K562 (cell line): ENCODE measurements around the gene ADAT3. TPM values are rescaled to one million over a fixed set of nuclear protein-coding genes. Genes with fewer than 3 reads are reported as not detected.

Experiments
- CHD2 ChIP-seq: IDR thresholded peaks from 2 replicates; pipeline ENCODE4 v1.6.1; 2011; ENCODE audit warnings: low read depth, low read length
- CTCF ChIP-seq, 3 experiments: IDR thresholded peaks in 2 of 3; conservative IDR thresholded peaks in 1 of 3; 2 replicates each; pipeline ENCODE4 v1.5.1; 2011 to 2012; ENCODE audit warnings: low read length in 3 of 3, mild to moderate bottlenecking in 3 of 3, control low read depth in 2 of 3, improper control_type of control experiment in 1 of 3, inconsistent platforms in 1 of 3, low read depth in 1 of 3, mixed read lengths in 1 of 3, moderate library complexity in 1 of 3; ENCODE audit not compliant: insufficient read depth in 2 of 3
- ESRRA ChIP-seq: fragments of 450-650 bp; IDR thresholded peaks from 2 replicates; pipeline ENCODE4 v1.6.1; 2014; ENCODE audit warnings: low read depth, mild to moderate bottlenecking, moderate library complexity, borderline replicate concordance
- HIVEP1 ChIP-seq: fragments of 250-450 bp; sonication (Bioruptor Pico); IDR thresholded peaks from 2 replicates; pipeline ENCODE4 v1.4.0; 2020; ENCODE audit warnings: mild to moderate bottlenecking
- NRF1 ChIP-seq, 2 experiments: fragments of 450-650 bp; IDR thresholded peaks in 1 of 2; conservative IDR thresholded peaks in 1 of 2; 2 replicates each; pipeline ENCODE4 v1.6.1; 2014; ENCODE audit warnings: mild to moderate bottlenecking in 2 of 2
- PHF21A ChIP-seq: fragments of 450-650 bp; IDR thresholded peaks from 2 replicates; pipeline ENCODE4 v1.6.1; 2017; ENCODE audit warnings: low read depth, borderline replicate concordance
- RBBP5 ChIP-seq: fragments of 200-600 bp; sonication (generic); IDR thresholded peaks from 2 replicates; pipeline ENCODE4 v1.6.1; 2012; ENCODE audit warnings: borderline replicate concordance, mild to moderate bottlenecking, low read length, control low read depth, inconsistent platforms; ENCODE audit not compliant: insufficient read depth, poor library complexity, severe bottlenecking
- SAFB2 ChIP-seq: fragments of 200-400 bp; formaldehyde crosslinking; IDR thresholded peaks from 2 replicates; pipeline ENCODE4 v1.6.1; 2018; ENCODE audit warnings: borderline replicate concordance, low read length, low read depth, moderate library complexity; ENCODE audit not compliant: severe bottlenecking
- SNRNP70 ChIP-seq: fragments of 200-400 bp; formaldehyde crosslinking; optimal IDR thresholded peaks from 2 replicates; pipeline ENCODE3; 2017; ENCODE audit warnings: low read depth, low read length
- TAF1 ChIP-seq: IDR thresholded peaks from 2 replicates; pipeline ENCODE4 v1.6.1; 2011; ENCODE audit warnings: mild to moderate bottlenecking, low read length, moderate library complexity; ENCODE audit not compliant: insufficient read depth, control insufficient read depth, severe bottlenecking; ENCODE audit errors: extremely low read depth
- TCFL5 ChIP-seq: fragments of 250-450 bp; sonication (Bioruptor Pico); conservative IDR thresholded peaks from 2 replicates; pipeline ENCODE4 v1.6.1; 2021; ENCODE audit warnings: mild to moderate bottlenecking, moderate library complexity, matching md5 sums
- polyA plus RNA-seq, 8 experiments: library from polyadenylated mRNA; depleted of rRNA in 4 of 8; stranded (reverse) in 5 of 8; unstranded in 3 of 8; fragments of >200 nt; fragmentation: Nextera tagmentation in 2 of 8; fragmentation: Illumina TruSeq in 1 of 8; extraction: Ambion mirVana in 2 of 8; extraction: Trizol in 1 of 8; gene quantifications; 2 replicates each; pipeline versions ENCODE4 v1.2.1 to v1.2.3, GENCODE V29; 2011 to 2014; ENCODE audit warnings: inconsistent platforms in 1 of 8, missing spikeins in 1 of 8
- total RNA-seq, 7 experiments: library from RNA; depleted of rRNA in 6 of 7; stranded (reverse); fragments of >200 nt in 6 of 7; fragmentation: Illumina TruSeq in 2 of 7; extraction: Trizol in 2 of 7; gene quantifications; 2 replicates each; pipeline versions ENCODE4 v1.2.1 to v1.2.3, GENCODE V29; 2011 to 2021; ENCODE audit warnings: low replicate concordance in 1 of 7
- TF ChIP-seq, protein P1 (sequence below): fragments of 200-600 bp; sonication (generic); IDR thresholded peaks from one replicate; pipeline ENCODE4 v1.6.1; 2012; ENCODE audit warnings: mild to moderate bottlenecking, low read depth, low read length, inconsistent platforms

The ADAT3 gene
- total and polyA plus RNA-seq, 9 of the 15 experiments (the other 6 are each of a cell fraction or from before 2014, with no cell fraction given) = 0.67 to 15.6 (median 7.8) TPM; not detected in 4

GRCh38 chr19:1875646-1876495 lies 29.3 kb upstream of the ADAT3 start (continued):
- TF ChIP-seq RBBP5 (peak; percentile 82), SNRNP70 (no peak), ESRRA (peak; percentile 70; the same call in 1 of the 2 replicates), CTCF (IDR thresholded peaks at IDR 0.05 in 2 of 3, conservative IDR thresholded peaks at IDR 0.05 in 1 of 3; ENCODE audit: insufficient read depth in 2 of 3, low read depth in 1 of 3, low read length in 3 of 3) (peak in 1 of 3 experiments; percentile 49; a peak in 1 of 6 replicates), HIVEP1 (CRISPR knock-in tag) (0 out of 2 replicates have a peak, but pooled peaks have one; percentile 2), NRF1 (conservative IDR thresholded peaks at IDR 0.05 in 1 of 2, IDR thresholded peaks at IDR 0.05 in 1 of 2) (peak; percentile 34 to 56; a peak in 3 of 4 replicates), TCFL5 (CRISPR knock-in tag) (no peak), TAF1 (peak; percentile 88), CHD2 (peak; percentile 51; the same call in 1 of the 2 replicates), PHF21A (no peak), SAFB2 (no peak)
- TF ChIP-seq, protein P1, sequence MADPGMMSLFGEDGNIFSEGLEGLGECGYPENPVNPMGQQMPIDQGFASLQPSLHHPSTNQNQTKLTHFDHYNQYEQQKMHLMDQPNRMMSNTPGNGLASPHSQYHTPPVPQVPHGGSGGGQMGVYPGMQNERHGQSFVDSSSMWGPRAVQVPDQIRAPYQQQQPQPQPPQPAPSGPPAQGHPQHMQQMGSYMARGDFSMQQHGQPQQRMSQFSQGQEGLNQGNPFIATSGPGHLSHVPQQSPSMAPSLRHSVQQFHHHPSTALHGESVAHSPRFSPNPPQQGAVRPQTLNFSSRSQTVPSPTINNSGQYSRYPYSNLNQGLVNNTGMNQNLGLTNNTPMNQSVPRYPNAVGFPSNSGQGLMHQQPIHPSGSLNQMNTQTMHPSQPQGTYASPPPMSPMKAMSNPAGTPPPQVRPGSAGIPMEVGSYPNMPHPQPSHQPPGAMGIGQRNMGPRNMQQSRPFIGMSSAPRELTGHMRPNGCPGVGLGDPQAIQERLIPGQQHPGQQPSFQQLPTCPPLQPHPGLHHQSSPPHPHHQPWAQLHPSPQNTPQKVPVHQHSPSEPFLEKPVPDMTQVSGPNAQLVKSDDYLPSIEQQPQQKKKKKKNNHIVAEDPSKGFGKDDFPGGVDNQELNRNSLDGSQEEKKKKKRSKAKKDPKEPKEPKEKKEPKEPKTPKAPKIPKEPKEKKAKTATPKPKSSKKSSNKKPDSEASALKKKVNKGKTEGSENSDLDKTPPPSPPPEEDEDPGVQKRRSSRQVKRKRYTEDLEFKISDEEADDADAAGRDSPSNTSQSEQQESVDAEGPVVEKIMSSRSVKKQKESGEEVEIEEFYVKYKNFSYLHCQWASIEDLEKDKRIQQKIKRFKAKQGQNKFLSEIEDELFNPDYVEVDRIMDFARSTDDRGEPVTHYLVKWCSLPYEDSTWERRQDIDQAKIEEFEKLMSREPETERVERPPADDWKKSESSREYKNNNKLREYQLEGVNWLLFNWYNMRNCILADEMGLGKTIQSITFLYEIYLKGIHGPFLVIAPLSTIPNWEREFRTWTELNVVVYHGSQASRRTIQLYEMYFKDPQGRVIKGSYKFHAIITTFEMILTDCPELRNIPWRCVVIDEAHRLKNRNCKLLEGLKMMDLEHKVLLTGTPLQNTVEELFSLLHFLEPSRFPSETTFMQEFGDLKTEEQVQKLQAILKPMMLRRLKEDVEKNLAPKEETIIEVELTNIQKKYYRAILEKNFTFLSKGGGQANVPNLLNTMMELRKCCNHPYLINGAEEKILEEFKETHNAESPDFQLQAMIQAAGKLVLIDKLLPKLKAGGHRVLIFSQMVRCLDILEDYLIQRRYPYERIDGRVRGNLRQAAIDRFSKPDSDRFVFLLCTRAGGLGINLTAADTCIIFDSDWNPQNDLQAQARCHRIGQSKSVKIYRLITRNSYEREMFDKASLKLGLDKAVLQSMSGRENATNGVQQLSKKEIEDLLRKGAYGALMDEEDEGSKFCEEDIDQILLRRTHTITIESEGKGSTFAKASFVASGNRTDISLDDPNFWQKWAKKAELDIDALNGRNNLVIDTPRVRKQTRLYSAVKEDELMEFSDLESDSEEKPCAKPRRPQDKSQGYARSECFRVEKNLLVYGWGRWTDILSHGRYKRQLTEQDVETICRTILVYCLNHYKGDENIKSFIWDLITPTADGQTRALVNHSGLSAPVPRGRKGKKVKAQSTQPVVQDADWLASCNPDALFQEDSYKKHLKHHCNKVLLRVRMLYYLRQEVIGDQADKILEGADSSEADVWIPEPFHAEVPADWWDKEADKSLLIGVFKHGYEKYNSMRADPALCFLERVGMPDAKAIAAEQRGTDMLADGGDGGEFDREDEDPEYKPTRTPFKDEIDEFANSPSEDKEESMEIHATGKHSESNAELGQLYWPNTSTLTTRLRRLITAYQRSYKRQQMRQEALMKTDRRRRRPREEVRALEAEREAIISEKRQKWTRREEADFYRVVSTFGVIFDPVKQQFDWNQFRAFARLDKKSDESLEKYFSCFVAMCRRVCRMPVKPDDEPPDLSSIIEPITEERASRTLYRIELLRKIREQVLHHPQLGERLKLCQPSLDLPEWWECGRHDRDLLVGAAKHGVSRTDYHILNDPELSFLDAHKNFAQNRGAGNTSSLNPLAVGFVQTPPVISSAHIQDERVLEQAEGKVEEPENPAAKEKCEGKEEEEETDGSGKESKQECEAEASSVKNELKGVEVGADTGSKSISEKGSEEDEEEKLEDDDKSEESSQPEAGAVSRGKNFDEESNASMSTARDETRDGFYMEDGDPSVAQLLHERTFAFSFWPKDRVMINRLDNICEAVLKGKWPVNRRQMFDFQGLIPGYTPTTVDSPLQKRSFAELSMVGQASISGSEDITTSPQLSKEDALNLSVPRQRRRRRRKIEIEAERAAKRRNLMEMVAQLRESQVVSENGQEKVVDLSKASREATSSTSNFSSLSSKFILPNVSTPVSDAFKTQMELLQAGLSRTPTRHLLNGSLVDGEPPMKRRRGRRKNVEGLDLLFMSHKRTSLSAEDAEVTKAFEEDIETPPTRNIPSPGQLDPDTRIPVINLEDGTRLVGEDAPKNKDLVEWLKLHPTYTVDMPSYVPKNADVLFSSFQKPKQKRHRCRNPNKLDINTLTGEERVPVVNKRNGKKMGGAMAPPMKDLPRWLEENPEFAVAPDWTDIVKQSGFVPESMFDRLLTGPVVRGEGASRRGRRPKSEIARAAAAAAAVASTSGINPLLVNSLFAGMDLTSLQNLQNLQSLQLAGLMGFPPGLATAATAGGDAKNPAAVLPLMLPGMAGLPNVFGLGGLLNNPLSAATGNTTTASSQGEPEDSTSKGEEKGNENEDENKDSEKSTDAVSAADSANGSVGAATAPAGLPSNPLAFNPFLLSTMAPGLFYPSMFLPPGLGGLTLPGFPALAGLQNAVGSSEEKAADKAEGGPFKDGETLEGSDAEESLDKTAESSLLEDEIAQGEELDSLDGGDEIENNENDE = no peak
